Measurements from ENCODE around the gene ELOVL3. TPM values are rescaled to one million over a fixed set of nuclear protein-coding genes. Genes with fewer than 3 reads are reported as not detected.
A peak's percentile ranks its signal among the peaks of the same experiment; 100 is the strongest.
"Not testable (repeated sequence)": the region's sequence is repeated elsewhere in the genome, so short reads cannot be mapped to it uniquely, and the experiment has no call there.

The ELOVL3 gene
- 1 to 10 TPM; 2.8 to 3.2 (median 3.2) TPM for polyA plus RNA-seq (ENCODE audit: insufficient read length in 3 of 3)

GRCh38 chr10:102225646-102226541 lies at the start of gene ELOVL3:
TSS of gene ELOVL3 (plus strand) at chr10:102226299. CDS start at chr10:102226549, 250 bp downstream.
- DNase-seq (ENCODE audit: low read depth in 3 of 3, low spot score in 2 of 3) = peak; percentile 84 to 90 (median 88)

- no peak for DNase-seq (ENCODE audit: low read depth in 3 of 3, low spot score in 2 of 3)
These were observed 41.5 kb upstream of the ELOVL3 start for GRCh38 chr10:102184606-102185005.

GRCh38 chr10:102185272-102185671 lies 40.8 kb upstream of the ELOVL3 start:
- no peak for DNase-seq (ENCODE audit: low read depth in 3 of 3, low spot score in 2 of 3)

GRCh38 chr10:102185811-102186527 lies 40.1 kb upstream of the ELOVL3 start:
- DNase-seq (ENCODE audit: low read depth in 3 of 3, low spot score in 2 of 3) = no peak

- DNase-seq (ENCODE audit: low read depth in 3 of 3, low spot score in 2 of 3) = no peak
These were observed 37.7 kb upstream of the ELOVL3 start for GRCh38 chr10:102188298-102188940.

- DNase-seq (ENCODE audit: low read depth in 3 of 3, low spot score in 2 of 3) = not testable (repeated sequence)
These were observed 36.9 kb upstream of the ELOVL3 start for GRCh38 chr10:102188941-102189898.

GRCh38 chr10:102191956-102192355 lies 34.1 kb upstream of the ELOVL3 start:
- no peak for DNase-seq (ENCODE audit: low read depth in 3 of 3, low spot score in 2 of 3)

- DNase-seq (ENCODE audit: low read depth in 3 of 3, low spot score in 2 of 3) = no peak
These were observed 30.7 kb upstream of the ELOVL3 start for GRCh38 chr10:102195296-102195870.

GRCh38 chr10:102196893-102197292 lies 29.2 kb upstream of the ELOVL3 start:
- no peak for DNase-seq (ENCODE audit: low read depth in 3 of 3, low spot score in 2 of 3)

- DNase-seq (ENCODE audit: low read depth in 3 of 3, low spot score in 2 of 3) = no peak
These were observed 28.1 kb upstream of the ELOVL3 start for GRCh38 chr10:102198027-102198426.

GRCh38 chr10:102200751-102201640 lies 25.1 kb upstream of the ELOVL3 start:
- no peak for DNase-seq (ENCODE audit: low read depth in 3 of 3, low spot score in 2 of 3)

GRCh38 chr10:102202386-102202785 lies 23.7 kb upstream of the ELOVL3 start:
- DNase-seq (ENCODE audit: low read depth in 3 of 3, low spot score in 2 of 3) = no peak

GRCh38 chr10:102208311-102209035 lies 17.6 kb upstream of the ELOVL3 start:
- no peak for DNase-seq (ENCODE audit: low read depth in 3 of 3, low spot score in 2 of 3)

- no peak for DNase-seq (ENCODE audit: low read depth in 3 of 3, low spot score in 2 of 3)
These were observed 14.3 kb upstream of the ELOVL3 start for GRCh38 chr10:102211615-102212299.

GRCh38 chr10:102213599-102213998 lies 12.5 kb upstream of the ELOVL3 start:
- DNase-seq (ENCODE audit: low read depth in 3 of 3, low spot score in 2 of 3) = not testable (repeated sequence)

GRCh38 chr10:102219370-102219769 lies 6.7 kb upstream of the ELOVL3 start:
- no peak for DNase-seq (ENCODE audit: low read depth in 3 of 3, low spot score in 2 of 3)

- DNase-seq (ENCODE audit: low read depth in 3 of 3, low spot score in 2 of 3) = no peak
These were observed 5.5 kb upstream of the ELOVL3 start for GRCh38 chr10:102220612-102221011.

Measured in right renal cortex interstitium (tissue), 3 donors.